Ureter (tissue), 1 donor: ENCODE data around the gene MAOA. TPM values are rescaled to one million over a fixed set of nuclear protein-coding genes. Genes with fewer than 3 reads are reported as not detected.

Source experiments
- DNase-seq: peaks from one replicate; pipeline ENCODE4 v3.0.0-alpha.2; 2020; ENCODE audit warnings: low spot score
- total RNA-seq: library from RNA; stranded (reverse); gene quantifications from one replicate; pipeline ENCODE4 v1.2.4, GENCODE V29; 2023
- donor health status: DM: yes; HTN: yes; CAD: no.

MAOA gene
- total RNA-seq, 1 donor from 2014 or later = 241 TPM

DNA sequence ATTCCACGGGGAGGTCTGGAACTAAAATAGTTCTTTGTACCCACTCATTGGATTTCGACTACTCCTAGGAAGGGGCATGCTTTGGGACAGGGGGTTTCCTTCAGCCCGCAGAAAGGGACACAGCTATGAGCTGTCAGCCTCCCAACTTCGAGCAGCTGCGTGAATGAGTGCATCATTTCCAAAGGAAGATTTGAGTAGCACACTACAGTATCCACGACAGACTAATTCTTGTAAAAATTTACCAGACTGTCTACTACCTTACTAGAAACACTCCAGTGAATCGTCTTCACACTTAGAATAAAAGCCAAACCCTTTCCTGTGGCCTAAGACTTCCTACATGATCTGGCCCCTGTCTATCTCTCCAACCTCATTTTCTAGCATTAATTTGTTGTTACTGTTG is 101.9 kb downstream of the MAOA start:
- DNase-seq = no peak

DNA sequence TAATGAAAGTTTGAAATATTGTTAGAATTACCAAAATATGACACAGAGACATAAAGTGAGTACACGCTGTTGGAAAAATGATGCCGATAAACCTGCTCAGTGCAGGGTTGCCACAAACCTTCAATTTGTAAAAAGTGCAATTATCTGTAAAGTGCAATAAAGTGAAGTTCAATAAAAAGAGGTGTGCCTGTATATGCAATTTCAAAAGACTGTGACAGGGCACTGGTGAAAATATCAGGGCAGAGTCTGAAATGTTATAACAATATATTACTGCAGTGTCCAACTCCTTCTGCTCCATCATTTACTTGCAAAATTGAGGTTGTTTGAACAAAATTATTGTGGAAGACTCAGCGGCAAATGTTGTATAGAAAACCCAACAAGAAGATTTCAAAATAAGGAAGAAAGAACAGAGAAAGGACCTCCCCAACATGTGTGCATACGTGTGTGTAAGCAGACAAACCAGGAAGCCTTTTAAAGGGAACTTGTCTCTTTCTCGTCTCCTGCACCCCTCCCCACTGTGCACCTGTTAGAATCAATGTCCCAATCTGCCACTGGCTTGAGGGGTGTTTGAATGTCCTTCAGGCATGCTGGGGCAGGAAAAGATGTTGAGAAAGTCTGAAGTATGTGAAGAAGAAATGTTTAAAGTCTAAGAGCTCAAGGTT is 130.0 kb downstream of the MAOA start:
- no peak for DNase-seq

Other genes with a start within 250 kb of the MAOA start
- 28.2 TPM for gene MAOB, start 226.2 kb downstream of the MAOA start, total RNA-seq